Naive thymus-derived CD8-positive, alpha-beta T cell (primary cell): ENCODE measurements around the gene TNNI2. TPM values are rescaled to one million over a fixed set of nuclear protein-coding genes. Genes with fewer than 3 reads are reported as not detected.

Experiments used
- ATAC-seq, 2 donors: fragments of 150-1000 bp; cut with Tn5 transposase in 1 of 2; sonication (Bioruptor Pico), chemical (Tn5 transposase) in 1 of 2; 1 replicate in 1 of 2; 2 replicates in 1 of 2; pipeline ENCODE4 v1.10.0; 2021; ENCODE audit warnings: mild to moderate bottlenecking in 2 of 2, moderate library complexity in 2 of 2
- POLR2A ChIA-PET: fragments of 350-600 bp; sonication (Branson Sonifier 250); formaldehyde crosslinking; loops from one replicate; lab custom pipeline; 2021; ENCODE audit warnings: antibody characterized with exemption; lab: Charles Lee
- DNase-seq, 10 donors: peaks; one replicate each; pipeline versions ENCODE4 v3.0.0 to v3.0.0-alpha.2; 2020 to 2022
- H3K27ac Mint-ChIP-seq, 10 donors: one replicate each; pipeline ENCODE4 v1.8.0; 2020 to 2022; ENCODE audit warnings: mild to moderate bottlenecking in 10 of 10, mixed read lengths in 10 of 10, moderate library complexity in 4 of 10, inconsistent platforms in 1 of 10
- H3K27me3 Mint-ChIP-seq, 5 donors: one replicate each; pipeline ENCODE4 v1.8.0; 2021 to 2022; ENCODE audit warnings: mixed read lengths in 5 of 5
- H3K36me3 Mint-ChIP-seq, 3 donors: one replicate each; pipeline ENCODE4 v1.8.0; 2020 to 2022; ENCODE audit warnings: mixed read lengths in 3 of 3, mild to moderate bottlenecking in 2 of 3, inconsistent platforms in 1 of 3
- H3K4me1 Mint-ChIP-seq, 4 donors: one replicate each; pipeline ENCODE4 v1.8.0; 2021 to 2022; ENCODE audit warnings: mixed read lengths in 4 of 4
- H3K4me3 Mint-ChIP-seq, 10 donors: one replicate each; pipeline ENCODE4 v1.8.0; 2020 to 2022; ENCODE audit warnings: mild to moderate bottlenecking in 10 of 10, mixed read lengths in 10 of 10, moderate library complexity in 6 of 10, inconsistent platforms in 1 of 10
- H3K9me3 Mint-ChIP-seq, 9 donors: one replicate each; pipeline ENCODE4 v1.8.0; 2020 to 2022; ENCODE audit warnings: mixed read lengths in 9 of 9, mild to moderate bottlenecking in 3 of 9, inconsistent platforms in 1 of 9, moderate library complexity in 1 of 9
- polyA plus RNA-seq, 3 donors: library from polyadenylated mRNA; unstranded; fragments of 300-500 nt; fragmentation: Illumina TruSeq; gene quantifications; one replicate each; pipeline ENCODE4 v1.2.3, GENCODE V29; 2021
- total RNA-seq, 8 experiments: library from RNA in 2 of 8; stranded (reverse) in 2 of 8; gene quantifications; one replicate each; pipeline ENCODE4 v1.2.3 and lab custom pipeline; 2021 to 2026

Gene TNNI2
- total and polyA plus RNA-seq, 5 experiments from 2014 or later, result not detected

DNA sequence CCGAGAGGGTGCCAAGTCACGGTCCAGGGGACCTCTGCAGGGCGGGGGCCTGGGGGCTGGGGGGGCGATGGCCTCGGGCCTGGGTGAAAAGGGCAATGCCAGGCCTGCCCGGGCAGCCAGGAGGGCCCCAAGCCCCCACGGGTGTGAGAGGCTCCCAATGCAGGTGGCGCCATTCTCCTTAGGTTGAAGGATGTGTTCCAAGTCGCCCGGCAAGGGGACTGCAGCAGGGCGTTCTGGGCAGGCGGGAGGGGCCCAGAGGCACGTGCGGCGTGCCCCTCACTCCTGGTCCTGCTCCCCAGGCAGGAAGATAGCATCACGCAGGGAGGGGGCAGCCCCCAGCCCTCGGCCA is 730 bp upstream of the TNNI2 start:
- no peaks in the 10 kb centered on the region for H3K36me3 Mint-ChIP-seq
- DNase-seq (no peak), ATAC-seq (peak in 1 of 2 donors; percentile 43)
- H3K27me3 Mint-ChIP-seq, result no peaks in the 10 kb centered on the region
- H3K9me3 Mint-ChIP-seq, result no peaks in the 10 kb centered on the region
- POLR2A ChIA-PET, result interaction anchor here (1.0 to 2.0 kb wide), 5 partner anchors 13 to 110 kb away, joined by 3 to 8 read pairs (median 5); partner anchors contain the start of gene LSP1
- peak overlapping the region in 1 of 10 donors; percentile 57 for H3K27ac Mint-ChIP-seq
- peaks cover 4 to 14% (median 10%) of the 10 kb centered on the region in 4 donors for H3K4me1 Mint-ChIP-seq
- H3K4me3 Mint-ChIP-seq, result peak overlapping the region in 1 of 10 donors; percentile 34

- DNase-seq, result no peak
- Mint-ChIP-seq H3K4me3 (peak overlapping the region in 3 of 10 donors; percentile 7 to 47 (median 14)), H3K9me3 (no peaks in the 10 kb centered on the region)
Observed at GRCh38 chr11:1839204-1839923, 583 bp downstream of the TNNI2 start.

DNA sequence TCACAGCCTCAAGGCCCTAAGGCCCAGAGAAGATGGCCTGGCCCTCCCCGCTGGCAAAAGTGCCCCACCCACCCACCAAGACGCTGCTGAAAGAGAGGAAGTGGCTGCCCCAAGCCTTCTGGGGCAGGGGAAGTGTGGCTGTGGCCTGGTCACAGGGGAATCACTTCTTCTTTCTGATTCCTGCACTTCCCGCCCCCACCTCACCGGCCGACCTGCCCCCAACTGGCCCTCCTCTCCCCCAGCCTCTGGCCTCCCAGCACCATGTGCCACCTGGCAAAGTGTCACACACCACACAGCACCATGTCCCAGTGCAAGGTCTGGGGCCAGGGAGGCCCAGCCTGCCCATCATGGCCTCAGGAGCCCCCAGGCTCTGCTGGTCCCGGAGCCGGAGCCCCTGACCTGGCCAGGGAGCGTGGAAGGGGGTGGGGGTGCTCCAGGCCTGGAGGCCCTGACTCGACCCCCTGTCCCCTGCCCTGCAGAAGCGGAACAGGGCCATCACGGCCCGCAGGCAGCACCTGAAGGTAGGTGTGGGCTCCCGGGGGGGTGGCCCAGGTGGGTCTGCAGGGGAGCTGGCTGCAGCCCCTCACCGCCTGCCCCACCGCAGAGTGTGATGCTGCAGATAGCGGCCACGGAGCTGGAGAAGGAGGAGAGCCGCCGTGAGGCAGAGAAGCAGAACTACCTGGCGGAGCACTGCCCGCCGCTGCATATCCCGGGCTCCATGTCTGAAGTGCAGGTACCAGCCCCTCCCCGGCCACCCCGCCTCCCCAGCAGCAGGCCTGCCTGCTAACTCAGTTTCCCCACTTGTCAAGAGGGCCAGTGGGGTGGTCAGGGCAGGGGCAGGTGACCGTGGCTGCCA is 1.4 kb downstream of the TNNI2 start:
- Mint-ChIP-seq H3K36me3 (no peaks in the 10 kb centered on the region), H3K4me1 (peaks cover 25 to 35% (median 31%) of the 10 kb centered on the region in 4 donors), H3K27ac (peak overlapping the region in 5 of 10 donors; percentile 23 to 87 (median 53)), H3K4me3 (peak overlapping the region in 3 of 10 donors; percentile 7 to 47 (median 14)), H3K9me3 (no peaks in the 10 kb centered on the region), H3K27me3 (no peaks in the 10 kb centered on the region)
- DNase-seq, result peak in 1 of 10 donors; percentile 10
- ATAC-seq, result no peak
- POLR2A ChIA-PET, result interaction anchor here (0.8 to 3.5 kb wide), 6 partner anchors 9 to 51 kb away, joined by 3 to 14 read pairs (median 4); partner anchors contain the start of gene LSP1

More at GRCh38 chr11:1839204-1839923, 583 bp downstream of the TNNI2 start:
- peaks cover 17 to 28% (median 23%) of the 10 kb centered on the region in 4 donors for H3K4me1 Mint-ChIP-seq
- peak overlapping the region in 4 of 10 donors; percentile 23 to 87 (median 66) for H3K27ac Mint-ChIP-seq
- no peaks in the 10 kb centered on the region for H3K27me3 Mint-ChIP-seq
- POLR2A ChIA-PET, result interaction anchor here (0.6 to 2.0 kb wide), 8 partner anchors 12 to 108 kb away, joined by 3 to 8 read pairs (median 4); partner anchors contain the start of gene LSP1
- H3K36me3 Mint-ChIP-seq, result no peaks in the 10 kb centered on the region
- ATAC-seq, result no peak

GRCh38 chr11:1840780-1841480 is 2.1 kb downstream of the TNNI2 start:
- peak overlapping the region in 1 of 10 donors; percentile 46 for H3K27ac Mint-ChIP-seq
- DNase-seq, result peak in 1 of 10 donors; percentile 3

GRCh38 chr11:1841511-1842148 is 2.8 kb downstream of the TNNI2 start:
- peak in 1 of 10 donors; percentile 4 for DNase-seq
- POLR2A ChIA-PET, result interaction anchor here (0.6 to 3.5 kb wide), 4 partner anchors 11 to 960 kb away, joined by 3 to 14 read pairs (median 4); partner anchors contain the start of gene LSP1
- H3K36me3 Mint-ChIP-seq, result no peaks in the 10 kb centered on the region
- no peaks in the 10 kb centered on the region for H3K9me3 Mint-ChIP-seq
- peaks cover 34 to 50% (median 46%) of the 10 kb centered on the region in 4 donors for H3K4me1 Mint-ChIP-seq
- H3K27ac Mint-ChIP-seq, result no peak overlapping the region
- no peak overlapping the region for H3K4me3 Mint-ChIP-seq
- H3K27me3 Mint-ChIP-seq, result no peaks in the 10 kb centered on the region
- no peak for ATAC-seq

More at GRCh38 chr11:1840780-1841480, 2.1 kb downstream of the TNNI2 start:
- POLR2A ChIA-PET, result interaction anchor here (0.8 to 3.5 kb wide), 4 partner anchors 8 to 42 kb away, joined by 3 to 14 read pairs (median 4); partner anchors contain the start of gene LSP1
- H3K4me1 Mint-ChIP-seq, result peaks cover 31 to 43% (median 39%) of the 10 kb centered on the region in 4 donors
- ATAC-seq, result no peak
- no peaks in the 10 kb centered on the region for H3K9me3 Mint-ChIP-seq
- no peaks in the 10 kb centered on the region for H3K27me3 Mint-ChIP-seq
- no peak overlapping the region for H3K4me3 Mint-ChIP-seq
- no peaks in the 10 kb centered on the region for H3K36me3 Mint-ChIP-seq

GRCh38 chr11:1842149-1843097 is 3.6 kb downstream of the TNNI2 start:
- POLR2A ChIA-PET, result interaction anchor here (0.6 to 3.5 kb wide), 4 partner anchors 9 to 961 kb away, joined by 3 to 14 read pairs (median 6); partner anchors contain the start of genes LSP1 and PRR33
- no peak for ATAC-seq
- DNase-seq, result peak in 1 of 10 donors; percentile 1
- Mint-ChIP-seq H3K27me3 (no peaks in the 10 kb centered on the region), H3K36me3 (no peaks in the 10 kb centered on the region), H3K4me1 (peaks cover 35 to 56% (median 53%) of the 10 kb centered on the region in 4 donors), H3K4me3 (peak overlapping the region in 4 of 10 donors; percentile 30 to 94 (median 58)), H3K9me3 (no peaks in the 10 kb centered on the region), H3K27ac (peak overlapping the region in 1 of 10 donors; percentile 94)

DNA sequence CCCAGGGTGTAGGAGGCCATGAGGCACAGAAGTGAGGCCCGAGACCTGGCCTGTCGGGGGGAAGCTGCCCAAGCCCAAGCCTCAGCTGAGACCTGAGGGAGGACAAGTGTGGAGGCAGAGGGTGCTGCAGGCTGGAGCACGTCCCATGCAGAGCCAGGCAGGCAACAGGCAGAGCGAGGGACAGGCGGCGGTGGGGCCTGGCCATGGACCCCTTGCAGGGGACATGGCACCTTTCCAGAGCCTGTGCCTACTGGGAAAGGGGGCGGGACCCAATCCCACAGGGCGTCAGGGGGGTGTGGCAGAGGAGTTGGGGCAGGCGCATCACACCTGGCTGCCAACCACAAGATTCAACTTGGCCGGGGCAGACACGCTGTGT is 4.3 kb downstream of the TNNI2 start:
- H3K4me1 Mint-ChIP-seq, result peaks cover 35 to 57% (median 55%) of the 10 kb centered on the region in 4 donors
- POLR2A ChIA-PET, result interaction anchor here (1.0 to 3.5 kb wide), 3 partner anchors 8 to 47 kb away, joined by 3 to 14 read pairs (median 8); partner anchors contain the start of genes LSP1 and PRR33
- H3K9me3 Mint-ChIP-seq, result no peaks in the 10 kb centered on the region
- ATAC-seq (no peak), DNase-seq (no peak)
- no peaks in the 10 kb centered on the region for H3K27me3 Mint-ChIP-seq
- no peaks in the 10 kb centered on the region for H3K36me3 Mint-ChIP-seq
- peak overlapping the region in 6 of 10 donors; percentile 13 to 94 (median 79) for H3K4me3 Mint-ChIP-seq
- peak overlapping the region in 6 of 10 donors; percentile 22 to 98 (median 71) for H3K27ac Mint-ChIP-seq

GRCh38 chr11:1843796-1844195 is 5.0 kb downstream of the TNNI2 start:
- Mint-ChIP-seq H3K27ac (peak overlapping the region in 8 of 10 donors; percentile 39 to 98 (median 86)), H3K4me1 (peaks cover 37 to 64% (median 62%) of the 10 kb centered on the region in 4 donors), H3K9me3 (no peaks in the 10 kb centered on the region), H3K27me3 (no peaks in the 10 kb centered on the region), H3K4me3 (peak overlapping the region in 9 of 10 donors; percentile 62 to 94 (median 81)), H3K36me3 (no peaks in the 10 kb centered on the region)
- ATAC-seq (no peak), DNase-seq (no peak)
- POLR2A ChIA-PET, result interaction anchor here (1.9 kb wide), 1 partner anchor 47 kb away, joined by 8 read pairs; the partner anchor contains the start of gene PRR33

DNA sequence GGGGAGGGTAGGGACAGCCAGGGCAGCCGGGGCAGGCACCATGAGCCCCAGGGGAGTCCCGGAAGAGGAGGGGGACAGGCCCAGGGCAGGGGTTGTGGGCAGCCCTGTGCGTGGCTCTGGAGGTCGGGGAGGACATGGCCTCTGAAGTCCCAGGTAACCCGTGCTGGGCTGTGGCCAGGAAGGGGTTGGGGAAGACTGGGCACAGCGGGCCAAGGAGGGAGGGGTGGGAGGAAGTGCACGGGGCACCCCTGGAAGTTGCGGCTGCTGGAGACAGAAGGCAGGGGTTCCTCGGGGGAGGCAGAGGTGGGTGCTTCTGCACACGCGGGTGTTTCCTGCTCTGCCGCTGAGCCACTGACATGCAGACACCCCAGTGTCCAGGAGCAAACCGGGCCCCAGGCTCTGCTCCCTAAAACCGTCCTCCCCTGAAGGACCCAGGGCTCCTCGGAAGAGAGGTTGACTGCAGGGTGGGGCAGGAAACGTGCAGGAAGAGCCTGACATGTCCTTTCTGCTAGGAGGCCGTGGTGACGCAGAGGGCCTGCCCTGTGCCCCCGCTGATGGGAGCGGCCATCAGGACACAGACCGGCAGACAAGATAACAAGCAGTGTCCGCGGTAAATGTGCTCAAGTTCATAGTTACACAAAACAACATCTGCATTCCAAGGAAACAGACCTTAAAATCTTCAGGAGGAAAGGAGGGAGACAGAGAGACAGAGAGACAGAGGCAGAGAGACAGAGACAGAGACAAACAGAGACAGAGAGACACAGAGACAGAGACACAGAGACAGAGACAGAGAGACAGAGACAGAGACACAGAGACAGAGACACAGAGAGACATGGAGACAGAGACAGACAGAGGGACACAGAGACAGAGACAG is 5.7 kb downstream of the TNNI2 start:
- H3K4me1 Mint-ChIP-seq, result peaks cover 37 to 70% (median 68%) of the 10 kb centered on the region in 4 donors
- no peaks in the 10 kb centered on the region for H3K36me3 Mint-ChIP-seq
- peak in 6 of 10 donors; percentile 28 to 71 (median 46) for DNase-seq
- POLR2A ChIA-PET, result interaction anchor here (1.9 kb wide), 1 partner anchor 46 kb away, joined by 8 read pairs; the partner anchor contains the start of gene PRR33
- H3K4me3 Mint-ChIP-seq, result peak overlapping the region; percentile 66 to 94 (median 82)
- H3K27me3 Mint-ChIP-seq, result no peaks in the 10 kb centered on the region
- ATAC-seq, result peak; percentile 60 to 62
- no peaks in the 10 kb centered on the region for H3K9me3 Mint-ChIP-seq
- peak overlapping the region; percentile 83 to 98 (median 90) for H3K27ac Mint-ChIP-seq
